Stimulated activated CD4-positive, alpha-beta T cell treated with anti-CD3 and anti-CD28 coated beads, Interleukin-12 subunit alpha, Interleukin-12 subunit beta, amount 100 ng/mL, for 24 hours (primary cell): ENCODE results near the gene COLEC11.
A peak's percentile ranks its signal among the peaks of the same experiment; 100 is the strongest.

Experiments used
- DNase-seq, 2 experiments: peaks; one replicate each; pipeline ENCODE4 v3.0.0-alpha.2; 2020; ENCODE audit warnings: low read depth in 2 of 2

Gene COLEC11

GRCh38 chr2:3639015-3639630 lies 44.2 kb downstream of the COLEC11 start:
- DNase-seq = no peak

GRCh38 chr2:3639653-3640052 lies 44.7 kb downstream of the COLEC11 start:
- DNase-seq = no peak

GRCh38 chr2:3641181-3641580 lies 46.3 kb downstream of the COLEC11 start:
- no peak for DNase-seq

- DNase-seq = no peak
Observed at GRCh38 chr2:3641841-3642421, 47.0 kb downstream of the COLEC11 start.

- DNase-seq = no peak
Observed at GRCh38 chr2:3642521-3643215, 47.8 kb downstream of the COLEC11 start.

GRCh38 chr2:3643371-3644245 lies 48.7 kb downstream of the COLEC11 start:
- DNase-seq = no peak

- DNase-seq = no peak
Observed at GRCh38 chr2:3644246-3644525, 49.3 kb downstream of the COLEC11 start.

GRCh38 chr2:3644891-3645605 lies 50.1 kb downstream of the COLEC11 start:
- DNase-seq = no peak

GRCh38 chr2:3645745-3646389 lies 51.0 kb downstream of the COLEC11 start:
- DNase-seq = no peak

GRCh38 chr2:3646446-3646845 lies 51.5 kb downstream of the COLEC11 start:
- DNase-seq = no peak

- DNase-seq = no peak
Observed at GRCh38 chr2:3647246-3647645, 52.3 kb downstream of the COLEC11 start.

GRCh38 chr2:3647831-3648651 lies 53.1 kb downstream of the COLEC11 start:
- DNase-seq = no peak

- no peak for DNase-seq
Observed at GRCh38 chr2:3648652-3649177, 53.8 kb downstream of the COLEC11 start.

- DNase-seq = no peak
Observed at GRCh38 chr2:3649581-3649980, 54.7 kb downstream of the COLEC11 start.

GRCh38 chr2:3650140-3650920 lies 55.4 kb downstream of the COLEC11 start:
- DNase-seq = no peak

GRCh38 chr2:3651691-3652648 lies 57.1 kb downstream of the COLEC11 start:
- DNase-seq = peak; percentile 29 to 56

GRCh38 chr2:3652896-3653625 lies 58.1 kb downstream of the COLEC11 start:
- no peak for DNase-seq

- no peak for DNase-seq
Observed at GRCh38 chr2:3654011-3654410, 59.1 kb downstream of the COLEC11 start.
